Neural progenitor cell (in vitro differentiated cells): ENCODE data around the gene CDH23. TPM values are rescaled to one million over a fixed set of nuclear protein-coding genes. Genes with fewer than 3 reads are reported as not detected.
A peak's percentile ranks its signal among the peaks of the same experiment; 100 is the strongest.

Experiments
- DNase-seq: peaks from one replicate; pipeline ENCODE4 v3.0.0-alpha.2; 2016; ENCODE audit warnings: low spot score
- H2AFZ ChIP-seq: fragments of 200-600 bp; sonication (generic); replicated peaks from 2 replicates; pipeline ENCODE4 v1.6.1; 2016; ENCODE audit warnings: antibody characterized with exemption
- H3F3A ChIP-seq: fragments of 200-600 bp; sonication (generic); 2 replicates; pipeline ENCODE4 v1.6.1; 2016; ENCODE audit warnings: antibody characterized with exemption, low read depth
- H3K27ac ChIP-seq: fragments of 200-600 bp; sonication (generic); 2 replicates; pipeline ENCODE4 v1.5.1; 2016; ENCODE audit warnings: mild to moderate bottlenecking
- H3K27me3 ChIP-seq: fragments of 200-600 bp; sonication (generic); 2 replicates; pipeline ENCODE4 v1.6.1; 2016; ENCODE audit warnings: mild to moderate bottlenecking, moderate library complexity
- H3K36me3 ChIP-seq: fragments of 200-600 bp; sonication (generic); 2 replicates; pipeline ENCODE4 v1.5.1; 2016
- H3K4me1 ChIP-seq: fragments of 200-600 bp; sonication (generic); 2 replicates; pipeline ENCODE4 v1.6.1; 2016; ENCODE audit warnings: mixed run types
- H3K4me2 ChIP-seq: fragments of 200-600 bp; sonication (generic); 2 replicates; pipeline ENCODE4 v1.6.1; 2016
- H3K4me3 ChIP-seq: fragments of 200-600 bp; sonication (generic); 2 replicates; pipeline ENCODE4 v1.5.1; 2016
- H3K79me2 ChIP-seq: fragments of 200-600 bp; sonication (generic); 2 replicates; pipeline ENCODE4 v1.6.1; 2016; ENCODE audit warnings: low read depth
- H3K9ac ChIP-seq: fragments of 200-600 bp; sonication (generic); 2 replicates; pipeline ENCODE4 v1.6.1; 2016
- H3K9me3 ChIP-seq: fragments of 200-600 bp; sonication (generic); 2 replicates; pipeline ENCODE4 v1.5.1; 2016; ENCODE audit warnings: low read depth
- H4K20me1 ChIP-seq: fragments of 200-600 bp; sonication (generic); 2 replicates; pipeline ENCODE4 v1.6.1; 2016; ENCODE audit warnings: low read depth
- H3K27ac Mint-ChIP-seq: 3 replicates; pipeline ENCODE4 v1.8.0; 2021; ENCODE audit warnings: mixed read lengths
- H3K27me3 Mint-ChIP-seq: 2 replicates; pipeline ENCODE4 v1.8.0; 2022; ENCODE audit warnings: low read depth, mild to moderate bottlenecking, inconsistent platforms, moderate library complexity, mixed read lengths; ENCODE audit not compliant: insufficient read depth
- H3K36me3 Mint-ChIP-seq: 3 replicates; pipeline ENCODE4 v1.8.0; 2021; ENCODE audit warnings: mixed read lengths
- H3K4me1 Mint-ChIP-seq: 3 replicates; pipeline ENCODE4 v1.8.0; 2021; ENCODE audit warnings: mixed read lengths
- H3K4me3 Mint-ChIP-seq: 3 replicates; pipeline ENCODE4 v1.8.0; 2021; ENCODE audit warnings: mild to moderate bottlenecking, moderate library complexity, mixed read lengths
- H3K9me3 Mint-ChIP-seq: 3 replicates; pipeline ENCODE4 v1.8.0; 2020; ENCODE audit warnings: mixed read lengths
- CTCF ChIP-seq: fragments of 200-600 bp; sonication (generic); IDR thresholded peaks from 2 replicates; pipeline ENCODE4 v1.5.1; 2017; ENCODE audit warnings: antibody characterized with exemption, mild to moderate bottlenecking
- EZH2 ChIP-seq: fragments of 200-600 bp; sonication (generic); IDR thresholded peaks from 2 replicates; pipeline ENCODE4 v1.6.1; 2017; ENCODE audit warnings: antibody characterized with exemption, mild to moderate bottlenecking, moderate library complexity
- EZH2phosphoT487 ChIP-seq: fragments of 200-600 bp; sonication (generic); IDR thresholded peaks from 2 replicates; pipeline ENCODE4 v1.6.1; 2017; ENCODE audit warnings: antibody characterized with exemption
- total RNA-seq: library from RNA; depleted of rRNA; stranded (reverse); fragments of >200 nt; gene quantifications from 2 replicates; pipeline ENCODE4 v1.2.3, GENCODE V29; 2015; ENCODE audit warnings: low replicate concordance

The CDH23 gene
- total RNA-seq, 1 donor from 2014 or later = 5.9 TPM

- no peaks in the 10 kb centered on the region for H3K27me3 ChIP-seq
- no peaks in the 10 kb centered on the region for H3K4me1 ChIP-seq
- H3K4me2 ChIP-seq = no peak overlapping the region
- Mint-ChIP-seq H3K36me3 (no peaks in the 10 kb centered on the region), H3K27ac (no peak overlapping the region), H3K9me3 (no peaks in the 10 kb centered on the region), H3K27me3 (peaks cover 10% of the 10 kb centered on the region), H3K4me3 (no peak overlapping the region), H3K4me1 (peaks cover 12% of the 10 kb centered on the region)
- no peaks in the 10 kb centered on the region for H3K36me3 ChIP-seq
- H3K9me3 ChIP-seq = no peaks in the 10 kb centered on the region
- H3K27ac ChIP-seq = no peak overlapping the region
- H3K79me2 ChIP-seq = no peaks in the 10 kb centered on the region
- H2AFZ ChIP-seq = no peak overlapping the region
- H3K9ac ChIP-seq = no peak overlapping the region
- TF ChIP-seq EZH2 (no peak), EZH2phosphoT487 (no peak), CTCF (no peak)
- no peak for DNase-seq
- H4K20me1 ChIP-seq = no peaks in the 10 kb centered on the region
- no peaks in the 10 kb centered on the region for H3F3A ChIP-seq
- H3K4me3 ChIP-seq = no peak overlapping the region
These were observed 86.4 kb downstream of the CDH23 start for GRCh38 chr10:71483135-71483534.

- Mint-ChIP-seq H3K9me3 (peaks cover 9% of the 10 kb centered on the region), H3K27me3 (peaks cover 6% of the 10 kb centered on the region), H3K36me3 (no peaks in the 10 kb centered on the region), H3K4me1 (peaks cover 12% of the 10 kb centered on the region), H3K27ac (peak overlapping the region; percentile 17), H3K4me3 (no peak overlapping the region)
- no peak for TF ChIP-seq EZH2phosphoT487
- no peak for TF ChIP-seq CTCF
- no peak for TF ChIP-seq EZH2
- no peaks in the 10 kb centered on the region for H3K9me3 ChIP-seq
- H3K4me1 ChIP-seq = no peaks in the 10 kb centered on the region
- H4K20me1 ChIP-seq = no peaks in the 10 kb centered on the region
- peak; percentile 21 for DNase-seq
- no peaks in the 10 kb centered on the region for H3K36me3 ChIP-seq
- H3K4me3 ChIP-seq = no peak overlapping the region
- H3K27me3 ChIP-seq = no peaks in the 10 kb centered on the region
- H3F3A ChIP-seq = no peaks in the 10 kb centered on the region
- no peak overlapping the region for H3K27ac ChIP-seq
- H3K79me2 ChIP-seq = no peaks in the 10 kb centered on the region
- H3K9ac ChIP-seq = no peak overlapping the region
- no peak overlapping the region for H2AFZ ChIP-seq
- no peak overlapping the region for H3K4me2 ChIP-seq
These were observed 87.4 kb downstream of the CDH23 start for GRCh38 chr10:71483885-71484751.

- H3K4me1 ChIP-seq = no peaks in the 10 kb centered on the region
- H3K79me2 ChIP-seq = no peaks in the 10 kb centered on the region
- no peaks in the 10 kb centered on the region for H4K20me1 ChIP-seq
- no peak overlapping the region for H3K4me2 ChIP-seq
- no peaks in the 10 kb centered on the region for H3K9me3 ChIP-seq
- H3K27ac Mint-ChIP-seq = peak overlapping the region; percentile 68
- H3K27me3 ChIP-seq = no peaks in the 10 kb centered on the region
- peak; percentile 92 for DNase-seq
- H3K9me3 Mint-ChIP-seq = peaks cover 18% of the 10 kb centered on the region
- H3K4me3 ChIP-seq = no peak overlapping the region
- H3K27me3 Mint-ChIP-seq = peaks cover 8% of the 10 kb centered on the region
- no peaks in the 10 kb centered on the region for H3K36me3 Mint-ChIP-seq
- H3K9ac ChIP-seq = no peak overlapping the region
- no peaks in the 10 kb centered on the region for H3F3A ChIP-seq
- no peak overlapping the region for H3K4me3 Mint-ChIP-seq
- H3K36me3 ChIP-seq = no peaks in the 10 kb centered on the region
- H3K4me1 Mint-ChIP-seq = peaks cover 12% of the 10 kb centered on the region
- no peak overlapping the region for H3K27ac ChIP-seq
- TF ChIP-seq EZH2 (no peak), CTCF (peak; percentile 92)
- no peak overlapping the region for H2AFZ ChIP-seq
These were observed 89.9 kb downstream of the CDH23 start for GRCh38 chr10:71486484-71487114.
